IgD-negative memory B cell (primary cell): ENCODE results near the gene TMTC1. TPM values are rescaled to one million over a fixed set of nuclear protein-coding genes. Genes with fewer than 3 reads are reported as not detected.

ENCODE experiments used
- H3K27ac Mint-ChIP-seq, 3 donors: one replicate each; pipeline ENCODE4 v1.8.0; 2020 to 2022; ENCODE audit warnings: mild to moderate bottlenecking in 3 of 3, mixed read lengths in 3 of 3, moderate library complexity in 1 of 3
- H3K27me3 Mint-ChIP-seq: one replicate; pipeline ENCODE4 v1.8.0; 2021; ENCODE audit warnings: mixed read lengths
- H3K36me3 Mint-ChIP-seq: one replicate; pipeline ENCODE4 v1.8.0; 2020; ENCODE audit warnings: mild to moderate bottlenecking, mixed read lengths
- H3K4me1 Mint-ChIP-seq, 3 donors: one replicate each; pipeline ENCODE4 v1.8.0; 2020 to 2022; ENCODE audit warnings: mixed read lengths in 3 of 3, mild to moderate bottlenecking in 1 of 3
- H3K4me3 Mint-ChIP-seq, 4 donors: one replicate each; pipeline ENCODE4 v1.8.0; 2020 to 2022; ENCODE audit warnings: mild to moderate bottlenecking in 4 of 4, mixed read lengths in 4 of 4, moderate library complexity in 3 of 4
- H3K9me3 Mint-ChIP-seq, 3 donors: one replicate each; pipeline ENCODE4 v1.8.0; 2020 to 2021; ENCODE audit warnings: mixed read lengths in 3 of 3, mild to moderate bottlenecking in 1 of 3
- polyA plus RNA-seq: library from polyadenylated mRNA; unstranded; fragments of 300-500 nt; fragmentation: Illumina TruSeq; gene quantifications from one replicate; pipeline ENCODE4 v1.2.3, GENCODE V29; 2021

The TMTC1 gene
- polyA plus RNA-seq, 1 donor from 2014 or later, result not detected

DNA sequence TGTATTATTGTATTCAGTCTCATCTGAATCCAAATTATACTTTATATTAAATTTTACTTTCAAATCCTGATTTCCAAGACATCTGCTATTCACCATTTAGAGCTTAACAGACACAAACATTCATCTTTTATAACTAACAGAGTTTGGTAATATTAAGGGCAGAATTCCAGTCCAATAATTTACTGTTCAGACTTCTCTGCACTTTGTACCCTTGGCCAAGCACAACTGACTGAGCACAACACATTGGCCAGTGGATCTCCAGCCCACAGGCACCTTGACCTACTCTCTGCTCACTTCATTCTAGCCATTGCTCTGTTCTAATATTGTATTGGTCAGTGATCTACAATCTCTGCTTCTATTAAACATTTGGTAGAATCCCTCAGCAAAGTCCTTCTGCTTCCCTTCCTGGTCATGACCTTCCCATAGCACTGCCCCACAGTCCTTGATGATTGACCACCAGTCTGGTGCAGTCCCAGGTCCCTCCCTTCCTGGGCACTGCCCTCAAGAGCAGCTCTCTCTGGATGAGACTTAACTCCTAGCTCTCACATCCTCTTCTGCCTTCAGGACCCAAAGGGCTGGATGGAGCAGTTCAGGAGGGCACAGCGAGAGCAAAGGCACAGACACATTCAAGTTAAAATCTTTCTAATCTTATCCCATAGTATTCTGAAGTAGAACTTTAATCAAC is 188.5 kb downstream of the TMTC1 start:
- no peak overlapping the region for H3K27ac Mint-ChIP-seq
- H3K36me3 Mint-ChIP-seq, result no peaks in the 10 kb centered on the region
- H3K27me3 Mint-ChIP-seq, result no peaks in the 10 kb centered on the region
- H3K4me1 Mint-ChIP-seq, result no peaks in the 10 kb centered on the region
- H3K4me3 Mint-ChIP-seq, result no peak overlapping the region
- no peaks in the 10 kb centered on the region for H3K9me3 Mint-ChIP-seq

GRCh38 chr12:29593001-29593400 is 190.7 kb downstream of the TMTC1 start:
- no peaks in the 10 kb centered on the region for H3K9me3 Mint-ChIP-seq
- H3K27ac Mint-ChIP-seq, result no peak overlapping the region
- no peaks in the 10 kb centered on the region for H3K4me1 Mint-ChIP-seq
- H3K36me3 Mint-ChIP-seq, result no peaks in the 10 kb centered on the region
- no peak overlapping the region for H3K4me3 Mint-ChIP-seq
- no peaks in the 10 kb centered on the region for H3K27me3 Mint-ChIP-seq

GRCh38 chr12:29591140-29592020 is 192.4 kb downstream of the TMTC1 start:
- Mint-ChIP-seq H3K36me3 (no peaks in the 10 kb centered on the region), H3K4me3 (peak overlapping the region in 1 of 4 donors; percentile 25), H3K4me1 (no peaks in the 10 kb centered on the region), H3K27me3 (no peaks in the 10 kb centered on the region), H3K9me3 (no peaks in the 10 kb centered on the region), H3K27ac (no peak overlapping the region)

DNA sequence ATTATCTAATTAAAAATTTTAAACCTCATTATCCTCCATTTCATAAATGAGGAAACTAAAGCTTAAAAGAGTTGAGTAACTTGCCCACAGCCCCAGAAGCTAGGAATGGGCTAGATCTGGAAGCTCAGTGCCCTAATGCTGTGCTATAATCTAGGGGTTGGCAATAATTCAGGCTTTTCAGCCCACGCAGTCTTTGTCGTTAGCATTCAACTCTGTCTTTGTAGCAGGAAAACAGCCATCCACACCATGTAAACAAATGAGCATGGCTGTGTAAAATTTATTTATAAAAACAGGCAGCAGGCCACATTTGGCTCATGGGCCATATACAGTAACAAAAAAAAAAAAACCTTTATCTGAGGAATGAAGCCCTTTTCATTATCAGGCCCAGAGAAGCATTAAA is 193.9 kb downstream of the TMTC1 start:
- H3K27me3 Mint-ChIP-seq, result no peaks in the 10 kb centered on the region
- no peak overlapping the region for H3K27ac Mint-ChIP-seq
- no peaks in the 10 kb centered on the region for H3K4me1 Mint-ChIP-seq
- no peaks in the 10 kb centered on the region for H3K9me3 Mint-ChIP-seq
- H3K36me3 Mint-ChIP-seq, result no peaks in the 10 kb centered on the region
- no peak overlapping the region for H3K4me3 Mint-ChIP-seq

GRCh38 chr12:29589286-29589820 is 194.4 kb downstream of the TMTC1 start:
- Mint-ChIP-seq H3K27ac (no peak overlapping the region), H3K9me3 (no peaks in the 10 kb centered on the region), H3K4me1 (no peaks in the 10 kb centered on the region), H3K27me3 (no peaks in the 10 kb centered on the region), H3K36me3 (no peaks in the 10 kb centered on the region), H3K4me3 (no peak overlapping the region)

- Mint-ChIP-seq H3K4me3 (no peak overlapping the region), H3K36me3 (no peaks in the 10 kb centered on the region), H3K27ac (peak overlapping the region in 1 of 3 donors; percentile 18), H3K27me3 (no peaks in the 10 kb centered on the region), H3K9me3 (no peaks in the 10 kb centered on the region), H3K4me1 (no peaks in the 10 kb centered on the region)
Measured at GRCh38 chr12:29582677-29583272, 201.0 kb downstream of the TMTC1 start.

DNA sequence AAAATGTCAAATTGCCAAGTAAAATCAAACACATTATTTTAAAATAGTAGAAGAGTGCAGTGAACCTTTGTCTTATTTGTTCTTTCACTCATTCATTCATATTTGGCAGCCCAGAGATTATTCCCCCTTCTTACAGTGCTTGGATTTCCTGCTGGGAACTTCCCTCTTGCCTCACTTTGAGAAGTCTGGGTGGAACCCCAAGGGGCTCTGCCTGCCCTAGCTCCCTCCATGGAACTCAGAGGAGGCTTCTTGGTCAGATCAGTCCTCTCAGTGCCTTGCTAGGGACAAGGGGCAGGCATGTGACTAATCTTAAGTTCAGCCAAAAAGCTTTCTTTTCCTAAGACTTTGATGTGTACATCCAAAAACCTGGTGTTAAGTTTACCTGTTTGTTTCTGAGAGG is 201.6 kb downstream of the TMTC1 start:
- Mint-ChIP-seq H3K36me3 (no peaks in the 10 kb centered on the region), H3K4me1 (no peaks in the 10 kb centered on the region), H3K27ac (no peak overlapping the region), H3K27me3 (peaks cover 1% of the 10 kb centered on the region), H3K9me3 (no peaks in the 10 kb centered on the region), H3K4me3 (no peak overlapping the region)

DNA sequence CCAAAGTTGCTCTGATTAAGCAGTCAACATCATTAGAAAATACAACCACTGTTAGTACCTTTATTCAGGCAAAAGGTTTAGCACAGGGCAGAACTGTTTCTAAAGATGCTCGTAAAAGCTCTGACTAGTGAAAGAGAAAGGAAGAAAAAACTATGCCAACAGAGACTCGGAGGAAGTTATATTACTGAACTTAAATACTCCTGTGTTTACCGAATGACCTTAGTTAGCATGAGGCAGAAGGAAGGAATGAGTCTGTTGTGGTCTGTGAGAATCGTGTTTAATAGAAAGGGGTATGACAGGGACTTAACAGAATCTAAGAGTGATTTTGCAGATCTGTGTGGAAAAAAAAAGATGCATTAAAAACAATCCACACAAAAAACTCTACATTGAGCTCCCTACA is 202.1 kb downstream of the TMTC1 start:
- Mint-ChIP-seq H3K9me3 (no peaks in the 10 kb centered on the region), H3K36me3 (no peaks in the 10 kb centered on the region), H3K4me3 (no peak overlapping the region), H3K27ac (no peak overlapping the region), H3K27me3 (peaks cover 1% of the 10 kb centered on the region), H3K4me1 (no peaks in the 10 kb centered on the region)

DNA sequence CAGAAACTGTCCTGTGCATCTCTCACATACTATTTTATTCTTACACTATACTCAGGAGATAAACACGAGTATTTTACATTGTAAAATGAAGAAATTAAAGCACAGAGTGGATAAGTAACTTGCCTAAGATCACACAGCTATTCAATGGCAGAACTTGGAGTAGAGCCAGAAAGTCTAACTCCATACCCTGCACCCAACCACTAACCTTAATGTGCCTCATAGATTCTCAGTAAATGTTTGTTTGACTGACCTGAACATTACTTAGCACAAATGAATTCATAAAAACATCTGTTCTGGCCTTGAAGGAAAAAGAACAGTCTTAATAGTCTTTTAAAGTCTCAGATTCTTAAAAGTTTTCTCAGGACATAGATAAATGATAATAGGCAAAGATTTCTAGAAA is 202.8 kb downstream of the TMTC1 start:
- Mint-ChIP-seq H3K4me3 (no peak overlapping the region), H3K4me1 (no peaks in the 10 kb centered on the region), H3K36me3 (no peaks in the 10 kb centered on the region), H3K27me3 (peaks cover 1% of the 10 kb centered on the region), H3K9me3 (no peaks in the 10 kb centered on the region), H3K27ac (peak overlapping the region in 1 of 3 donors; percentile 48)

DNA sequence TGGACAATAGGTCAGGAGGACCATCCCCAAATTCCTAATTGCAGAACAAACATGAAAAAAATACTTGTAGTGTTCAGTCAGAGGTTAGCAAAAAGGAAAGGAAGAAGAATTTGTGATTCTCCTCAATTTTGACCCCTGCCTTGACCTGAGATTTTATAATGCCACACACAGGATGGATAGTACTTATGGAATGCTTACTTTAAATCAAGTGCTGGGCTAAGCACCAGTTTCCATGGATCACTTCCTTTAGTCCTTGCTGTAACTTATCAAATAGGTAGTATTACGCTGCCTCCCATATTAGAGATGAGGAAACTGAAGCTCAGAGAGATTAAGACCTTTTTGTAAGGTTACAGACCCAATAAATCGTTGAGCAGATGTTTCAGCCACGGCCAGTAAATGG is 205.0 kb downstream of the TMTC1 start:
- H3K27ac Mint-ChIP-seq, result no peak overlapping the region
- no peaks in the 10 kb centered on the region for H3K4me1 Mint-ChIP-seq
- no peaks in the 10 kb centered on the region for H3K36me3 Mint-ChIP-seq
- no peak overlapping the region for H3K4me3 Mint-ChIP-seq
- peaks cover 0 to 2% (median 0%) of the 10 kb centered on the region in 3 donors for H3K9me3 Mint-ChIP-seq
- H3K27me3 Mint-ChIP-seq, result peaks cover 1% of the 10 kb centered on the region

DNA sequence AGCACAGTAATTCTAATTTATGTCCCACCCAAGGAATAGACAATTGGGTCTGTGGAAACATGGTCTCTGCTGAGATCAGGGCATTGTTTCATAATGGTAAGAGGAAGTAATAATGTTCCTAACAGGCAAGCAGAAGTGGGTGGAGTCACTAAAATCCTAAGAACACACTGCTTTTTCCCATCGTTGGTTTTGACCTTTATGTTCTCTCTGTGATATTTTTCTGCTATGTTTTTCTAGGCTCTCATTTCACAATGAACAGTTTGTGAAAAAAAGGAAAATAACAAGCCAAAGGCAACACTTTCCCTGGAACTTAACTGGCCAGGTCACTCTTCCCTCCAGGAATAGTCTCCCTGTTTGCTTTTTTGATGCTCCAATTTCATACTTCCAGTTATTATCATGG is 205.7 kb downstream of the TMTC1 start:
- H3K9me3 Mint-ChIP-seq, result peaks cover 0 to 2% (median 0%) of the 10 kb centered on the region in 3 donors
- H3K27me3 Mint-ChIP-seq, result peaks cover 1% of the 10 kb centered on the region
- H3K36me3 Mint-ChIP-seq, result no peaks in the 10 kb centered on the region
- H3K4me1 Mint-ChIP-seq, result no peaks in the 10 kb centered on the region
- H3K27ac Mint-ChIP-seq, result no peak overlapping the region
- no peak overlapping the region for H3K4me3 Mint-ChIP-seq

DNA sequence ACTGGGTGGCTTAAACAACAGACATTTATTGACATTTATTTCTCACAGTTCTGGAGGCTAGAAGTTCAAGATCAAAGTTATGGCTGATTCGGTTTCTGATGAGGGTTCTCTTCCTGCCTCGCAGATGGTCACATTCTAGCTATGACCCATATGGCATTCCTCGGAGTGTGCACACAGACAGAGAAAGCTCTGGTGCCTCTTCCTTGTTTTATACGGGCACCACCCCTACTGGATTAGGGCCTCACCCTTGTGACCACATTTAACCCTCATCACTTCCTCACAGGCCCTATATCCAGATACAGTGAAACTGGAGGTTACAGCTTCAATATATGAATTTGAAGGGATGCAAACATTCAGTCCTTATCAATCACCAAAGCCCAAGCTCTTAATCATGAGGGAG is 209.2 kb downstream of the TMTC1 start:
- peaks cover 0 to 2% (median 0%) of the 10 kb centered on the region in 3 donors for H3K9me3 Mint-ChIP-seq
- H3K27ac Mint-ChIP-seq, result no peak overlapping the region
- no peaks in the 10 kb centered on the region for H3K4me1 Mint-ChIP-seq
- H3K36me3 Mint-ChIP-seq, result no peaks in the 10 kb centered on the region
- H3K4me3 Mint-ChIP-seq, result no peak overlapping the region
- peaks cover 1% of the 10 kb centered on the region for H3K27me3 Mint-ChIP-seq

DNA sequence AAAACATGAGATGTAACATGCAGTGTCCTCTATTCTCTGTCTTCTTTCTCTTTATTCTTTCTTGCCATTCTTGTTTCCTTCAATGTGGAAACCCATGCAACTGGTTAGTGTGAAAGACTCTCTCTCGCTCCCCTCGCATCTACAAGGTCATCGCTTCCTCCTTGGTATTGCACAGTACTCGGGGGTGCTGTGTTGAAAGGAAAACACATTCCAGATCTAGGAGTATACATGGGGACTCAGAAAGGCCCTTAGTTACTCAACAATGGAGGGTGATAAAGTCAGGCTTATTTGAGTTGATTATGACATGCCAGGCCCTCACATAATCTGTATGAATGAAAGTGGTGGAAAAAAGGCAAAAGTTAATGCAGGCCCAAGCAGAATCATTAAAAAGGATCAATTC is 210.8 kb downstream of the TMTC1 start:
- Mint-ChIP-seq H3K4me3 (no peak overlapping the region), H3K36me3 (no peaks in the 10 kb centered on the region), H3K4me1 (no peaks in the 10 kb centered on the region), H3K27me3 (peaks cover 1% of the 10 kb centered on the region), H3K9me3 (peaks cover 0 to 2% (median 0%) of the 10 kb centered on the region in 3 donors), H3K27ac (no peak overlapping the region)

GRCh38 chr12:29572464-29572863 is 211.3 kb downstream of the TMTC1 start:
- H3K4me3 Mint-ChIP-seq, result no peak overlapping the region
- no peaks in the 10 kb centered on the region for H3K36me3 Mint-ChIP-seq

GRCh38 chr12:29569132-29569757 is 214.5 kb downstream of the TMTC1 start:
- Mint-ChIP-seq H3K36me3 (no peaks in the 10 kb centered on the region), H3K4me1 (no peaks in the 10 kb centered on the region), H3K27me3 (peaks cover 3% of the 10 kb centered on the region), H3K9me3 (peaks cover 0 to 6% (median 2%) of the 10 kb centered on the region in 3 donors), H3K27ac (no peak overlapping the region), H3K4me3 (no peak overlapping the region)

More at GRCh38 chr12:29572464-29572863, 211.3 kb downstream of the TMTC1 start:
- peaks cover 0 to 2% (median 0%) of the 10 kb centered on the region in 3 donors for H3K9me3 Mint-ChIP-seq
- H3K27ac Mint-ChIP-seq, result no peak overlapping the region
- H3K27me3 Mint-ChIP-seq, result peaks cover under 1% of the 10 kb centered on the region
- no peaks in the 10 kb centered on the region for H3K4me1 Mint-ChIP-seq
